Activated naive CD4-positive, alpha-beta T cell treated with anti-CD3 and anti-CD28 coated beads, Interleukin-2, amount 10 ng/mL, durations not matched to agents 7 days and 5 days (primary cell): ENCODE measurements around the gene SUGCT.
"Not testable (repeated sequence)": the region's sequence is repeated elsewhere in the genome, so short reads cannot be mapped to it uniquely, and the experiment has no call there.

Source experiments
- CTCF ChIA-PET: fragments of 350-600 bp; sonication (Branson Sonifier 250); formaldehyde crosslinking; loops from one replicate; lab custom pipeline; 2021; ENCODE audit warnings: antibody characterized with exemption; lab: Charles Lee
- DNase-seq: peaks from one replicate; pipeline ENCODE4 v3.0.0-alpha.2; 2020
- H3K27ac Mint-ChIP-seq: one replicate; pipeline ENCODE4 v1.8.0; 2021; ENCODE audit warnings: mild to moderate bottlenecking, moderate library complexity, mixed read lengths
- H3K27me3 Mint-ChIP-seq: one replicate; pipeline ENCODE4 v1.8.0; 2021; ENCODE audit warnings: mild to moderate bottlenecking, mixed read lengths
- H3K36me3 Mint-ChIP-seq: one replicate; pipeline ENCODE4 v1.8.0; 2021; ENCODE audit warnings: mixed read lengths
- H3K4me1 Mint-ChIP-seq: one replicate; pipeline ENCODE4 v1.8.0; 2021; ENCODE audit warnings: mixed read lengths
- H3K4me3 Mint-ChIP-seq: one replicate; pipeline ENCODE4 v1.8.0; 2021; ENCODE audit warnings: mild to moderate bottlenecking, moderate library complexity, mixed read lengths
- H3K9me3 Mint-ChIP-seq: one replicate; pipeline ENCODE4 v1.8.0; 2021; ENCODE audit warnings: mixed read lengths

SUGCT gene

GRCh38 chr7:40599836-40600235, 465.0 kb downstream of the SUGCT start:
- Mint-ChIP-seq H3K9me3 (no peaks in the 10 kb centered on the region), H3K36me3 (no peaks in the 10 kb centered on the region), H3K27ac (no peak overlapping the region), H3K4me1 (peaks cover 14% of the 10 kb centered on the region), H3K4me3 (no peak overlapping the region), H3K27me3 (no peaks in the 10 kb centered on the region)
- CTCF ChIA-PET = no interaction called here
- no peak for DNase-seq

DNA sequence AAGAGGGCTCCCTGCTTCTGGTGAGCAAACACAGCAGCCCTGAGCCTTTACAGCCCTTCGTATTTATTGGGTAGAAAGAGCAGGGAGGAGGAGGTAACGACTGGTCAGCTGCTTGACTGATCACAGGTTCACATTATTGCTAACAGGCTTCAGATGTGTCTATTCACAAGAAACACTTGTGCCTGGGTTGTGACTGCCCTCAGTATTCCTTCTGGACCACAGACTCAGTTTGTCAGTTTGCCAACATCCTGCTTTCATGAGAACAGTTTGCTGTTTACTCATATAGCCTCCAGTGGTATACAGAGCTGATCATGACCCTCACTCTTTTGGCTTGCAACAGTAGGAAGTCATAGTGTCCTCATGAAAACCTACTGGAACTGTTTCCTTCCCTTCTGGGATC, 467.5 kb downstream of the SUGCT start:
- H3K4me3 Mint-ChIP-seq, CTCF ChIA-PET, H3K36me3 Mint-ChIP-seq, DNase-seq, H3K9me3 Mint-ChIP-seq, H3K27me3 Mint-ChIP-seq, H3K27ac Mint-ChIP-seq: not testable (repeated sequence)
- peaks cover 14% of the 10 kb centered on the region for H3K4me1 Mint-ChIP-seq

DNA sequence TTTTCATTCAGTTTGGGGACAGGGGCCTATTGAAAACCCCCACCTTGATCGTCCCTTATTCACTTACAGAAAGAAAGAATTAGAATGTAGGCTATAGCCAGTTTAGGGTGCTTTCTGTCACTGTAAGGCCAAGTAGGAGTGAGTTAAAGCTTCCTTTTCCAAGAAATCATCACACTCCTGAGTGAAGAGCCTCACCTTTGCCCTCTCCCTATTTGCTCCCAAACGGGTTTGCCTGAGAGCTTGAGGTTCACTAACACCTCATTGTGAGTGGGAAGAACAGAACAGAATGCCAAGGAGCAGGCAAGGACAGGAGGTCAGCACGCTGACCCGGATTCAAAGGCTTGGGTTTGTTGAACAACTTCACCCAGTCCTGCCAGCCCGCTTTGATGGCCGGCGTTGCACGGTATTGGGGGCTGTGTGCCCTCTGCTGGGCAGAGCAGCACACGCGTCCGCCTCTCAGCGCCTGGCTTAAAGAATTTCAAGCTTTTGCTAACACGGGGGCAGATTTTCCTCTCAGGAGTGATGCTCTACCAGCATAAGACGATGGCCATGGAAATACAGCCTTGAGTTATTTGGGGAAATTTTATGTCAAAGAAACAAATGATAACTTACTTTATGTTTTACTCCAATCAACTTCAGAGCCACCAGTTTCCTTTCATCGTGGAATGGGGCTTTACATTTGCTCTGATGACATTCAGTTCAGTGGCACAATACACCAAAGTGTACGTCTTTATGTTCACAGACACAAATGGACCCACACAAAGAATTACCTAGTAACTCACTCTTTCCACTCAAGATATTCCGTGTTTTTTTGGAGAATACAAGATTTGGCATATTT, 470.0 kb downstream of the SUGCT start:
- H3K4me3 Mint-ChIP-seq = no peak overlapping the region
- no peaks in the 10 kb centered on the region for H3K27me3 Mint-ChIP-seq
- CTCF ChIA-PET = interaction anchor here (1.0 to 2.6 kb wide), 4 partner anchors 13 to 372 kb away, joined by 3 to 14 read pairs (median 9); no protein-coding TSS in a partner anchor
- H3K9me3 Mint-ChIP-seq = no peaks in the 10 kb centered on the region
- no peaks in the 10 kb centered on the region for H3K4me1 Mint-ChIP-seq
- H3K27ac Mint-ChIP-seq = no peak overlapping the region
- peak; percentile 27 for DNase-seq
- H3K36me3 Mint-ChIP-seq = no peaks in the 10 kb centered on the region

GRCh38 chr7:40608321-40609075, 473.7 kb downstream of the SUGCT start:
- H3K4me3 Mint-ChIP-seq = no peak overlapping the region
- H3K27me3 Mint-ChIP-seq = no peaks in the 10 kb centered on the region
- DNase-seq = no peak
- CTCF ChIA-PET = interaction anchor here (1.0 to 1.2 kb wide), 2 partner anchors 101 to 282 kb away, joined by 3 to 4 read pairs; no protein-coding TSS in a partner anchor
- H3K4me1 Mint-ChIP-seq = no peaks in the 10 kb centered on the region
- no peaks in the 10 kb centered on the region for H3K9me3 Mint-ChIP-seq
- no peaks in the 10 kb centered on the region for H3K36me3 Mint-ChIP-seq
- H3K27ac Mint-ChIP-seq = no peak overlapping the region

DNA sequence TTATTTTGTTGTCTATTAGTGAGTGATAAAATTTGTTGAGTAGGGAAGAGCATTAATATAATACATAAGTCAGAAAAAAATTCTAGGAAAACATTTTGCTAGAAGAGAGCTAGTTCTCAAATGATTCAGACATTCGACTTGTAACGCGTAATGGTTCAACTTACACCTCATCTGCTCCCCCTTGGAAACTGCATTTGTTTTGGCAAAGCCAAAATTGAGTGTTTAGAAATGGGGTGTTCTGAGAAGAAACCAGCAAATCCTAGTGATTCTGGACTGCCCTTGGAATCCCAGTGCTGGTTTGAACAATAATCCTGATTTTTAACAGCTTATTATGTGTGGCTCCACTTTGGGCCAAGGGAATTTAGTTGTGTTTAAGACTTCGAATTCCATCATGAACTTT, 475.7 kb downstream of the SUGCT start:
- H3K36me3 Mint-ChIP-seq = no peaks in the 10 kb centered on the region
- no peaks in the 10 kb centered on the region for H3K27me3 Mint-ChIP-seq
- H3K27ac Mint-ChIP-seq = no peak overlapping the region
- H3K4me3 Mint-ChIP-seq = no peak overlapping the region
- H3K4me1 Mint-ChIP-seq = no peaks in the 10 kb centered on the region
- H3K9me3 Mint-ChIP-seq = no peaks in the 10 kb centered on the region
- no peak for DNase-seq
- CTCF ChIA-PET = no interaction called here

- CTCF ChIA-PET = no interaction called here
- Mint-ChIP-seq H3K27ac (no peak overlapping the region), H3K4me1 (no peaks in the 10 kb centered on the region), H3K27me3 (no peaks in the 10 kb centered on the region), H3K36me3 (no peaks in the 10 kb centered on the region), H3K9me3 (no peaks in the 10 kb centered on the region), H3K4me3 (no peak overlapping the region)
- DNase-seq = no peak
Measured at GRCh38 chr7:40611095-40611871, 476.5 kb downstream of the SUGCT start.

DNA sequence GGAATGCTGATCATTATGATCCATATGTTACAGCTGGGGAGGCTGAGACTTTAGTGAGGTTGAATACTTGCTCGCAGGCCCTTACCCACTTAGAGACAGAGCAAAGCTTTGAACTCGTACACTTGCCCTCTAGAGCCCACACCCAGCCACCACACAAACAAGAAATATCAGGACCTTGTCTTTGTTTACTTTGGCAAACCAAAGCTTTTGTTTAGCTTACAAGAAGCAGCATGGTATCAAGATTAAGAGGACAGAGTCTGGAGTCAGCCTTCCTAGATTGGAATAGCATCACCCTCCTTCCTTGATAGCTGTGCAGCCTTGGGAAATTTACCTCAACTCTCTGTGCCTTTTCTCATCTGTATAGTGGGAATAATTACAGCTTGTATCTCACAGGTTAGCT, 477.5 kb downstream of the SUGCT start:
- Mint-ChIP-seq H3K9me3 (no peaks in the 10 kb centered on the region), H3K4me3 (no peak overlapping the region), H3K4me1 (no peaks in the 10 kb centered on the region), H3K36me3 (no peaks in the 10 kb centered on the region), H3K27ac (no peak overlapping the region), H3K27me3 (no peaks in the 10 kb centered on the region)
- DNase-seq = no peak
- CTCF ChIA-PET = interaction anchor here (0.6 kb wide), 1 partner anchor 91 kb away, joined by 3 read pairs; no protein-coding TSS in a partner anchor

DNA sequence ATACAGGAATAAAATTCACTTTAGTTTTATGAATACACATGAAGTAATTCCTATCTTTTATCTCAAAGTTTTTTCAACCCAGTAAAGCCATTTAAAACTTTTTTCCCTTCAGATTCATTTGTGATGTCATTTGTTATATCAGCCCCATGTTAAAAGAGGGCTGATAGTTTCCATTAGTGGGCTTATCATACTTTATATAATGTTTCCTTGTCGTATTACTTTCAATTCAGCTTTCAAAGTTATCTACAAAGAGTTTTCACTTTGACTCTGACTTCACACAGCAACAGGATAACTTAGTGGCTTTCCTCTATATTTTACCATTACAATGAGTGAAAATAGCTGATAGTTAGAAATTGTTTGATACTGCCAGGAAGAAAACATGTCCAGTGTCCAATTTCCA, 484.8 kb downstream of the SUGCT start:
- H3K36me3 Mint-ChIP-seq = no peaks in the 10 kb centered on the region
- CTCF ChIA-PET = no interaction called here
- H3K4me1 Mint-ChIP-seq = no peaks in the 10 kb centered on the region
- peaks cover 3% of the 10 kb centered on the region for H3K27me3 Mint-ChIP-seq
- no peak overlapping the region for H3K4me3 Mint-ChIP-seq
- H3K27ac Mint-ChIP-seq = no peak overlapping the region
- no peak for DNase-seq
- H3K9me3 Mint-ChIP-seq = no peaks in the 10 kb centered on the region

DNA sequence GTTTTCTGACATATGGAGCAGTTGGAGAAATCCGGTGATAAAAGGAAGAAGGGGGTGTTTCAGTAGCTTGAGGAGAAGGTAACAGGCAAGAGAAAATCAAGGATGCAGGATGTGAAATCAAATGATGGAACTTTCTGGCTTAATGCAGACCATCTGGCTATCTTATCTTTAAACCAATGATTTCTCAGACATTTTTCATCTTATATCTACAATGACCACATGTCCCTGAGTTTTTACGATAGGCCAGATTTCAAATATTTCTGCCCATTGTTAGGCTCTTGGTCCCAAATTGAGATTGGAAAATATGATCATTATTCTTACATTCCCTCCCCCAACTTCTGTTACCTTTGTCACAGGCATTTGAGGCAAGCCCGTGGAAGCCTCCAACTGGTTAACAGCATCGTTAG, 486.8 kb downstream of the SUGCT start:
- H3K36me3 Mint-ChIP-seq = no peaks in the 10 kb centered on the region
- DNase-seq = no peak
- no peak overlapping the region for H3K27ac Mint-ChIP-seq
- H3K9me3 Mint-ChIP-seq = no peaks in the 10 kb centered on the region
- H3K4me3 Mint-ChIP-seq = no peak overlapping the region
- H3K27me3 Mint-ChIP-seq = peaks cover 10% of the 10 kb centered on the region
- CTCF ChIA-PET = interaction anchor here (1.2 kb wide), 1 partner anchor 31 kb away, joined by 3 read pairs; no protein-coding TSS in a partner anchor
- H3K4me1 Mint-ChIP-seq = no peaks in the 10 kb centered on the region

DNA sequence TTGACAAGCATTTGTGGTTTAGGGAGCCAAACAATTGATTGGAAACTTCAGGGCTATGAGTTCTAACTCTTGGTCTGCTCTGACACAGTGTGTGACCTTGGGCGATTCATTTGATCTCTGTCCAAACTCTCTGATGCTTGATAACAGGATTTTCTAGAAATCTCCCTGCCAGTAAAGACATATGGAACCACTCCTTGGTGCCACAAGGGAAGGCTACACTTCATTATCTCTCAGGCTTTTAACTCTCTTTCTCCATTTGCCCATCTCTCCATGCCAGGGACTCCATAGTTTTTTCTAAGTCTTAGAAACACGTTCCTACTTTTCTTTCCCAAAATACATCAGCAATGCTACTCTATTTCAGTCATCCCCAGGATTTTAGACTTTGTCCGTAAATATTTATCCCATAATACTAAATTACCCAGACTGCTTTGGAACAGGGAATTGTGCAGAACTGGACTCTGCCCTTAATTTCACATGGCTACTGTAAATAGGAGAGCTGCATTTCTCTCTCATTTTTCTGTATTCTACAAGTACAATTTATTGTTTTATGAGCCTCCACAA, 488.2 kb downstream of the SUGCT start:
- no peaks in the 10 kb centered on the region for H3K4me1 Mint-ChIP-seq
- no peaks in the 10 kb centered on the region for H3K9me3 Mint-ChIP-seq
- H3K36me3 Mint-ChIP-seq = no peaks in the 10 kb centered on the region
- DNase-seq = no peak
- no peak overlapping the region for H3K27ac Mint-ChIP-seq
- CTCF ChIA-PET = no interaction called here
- H3K27me3 Mint-ChIP-seq = peaks cover 10% of the 10 kb centered on the region
- H3K4me3 Mint-ChIP-seq = no peak overlapping the region

DNA sequence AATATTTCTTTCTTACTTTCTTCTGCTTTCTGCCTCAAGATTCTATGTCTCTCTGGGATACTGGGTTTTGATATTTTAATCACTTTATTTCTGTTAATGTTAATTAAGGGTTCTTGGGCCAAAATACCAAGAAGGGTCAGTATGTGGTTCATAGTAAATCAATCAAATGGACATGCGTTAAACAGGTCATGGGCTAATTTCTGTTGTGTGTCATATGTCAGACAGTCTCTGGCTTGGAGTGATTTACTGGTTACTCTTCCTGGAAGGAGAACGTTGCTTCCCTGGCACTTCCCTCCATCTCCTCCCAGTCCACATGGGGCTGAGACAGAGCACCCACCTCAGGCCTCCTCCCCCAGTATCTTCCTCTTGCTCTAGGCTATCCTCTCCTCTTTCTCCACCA, 489.1 kb downstream of the SUGCT start:
- no peaks in the 10 kb centered on the region for H3K36me3 Mint-ChIP-seq
- no peak overlapping the region for H3K27ac Mint-ChIP-seq
- H3K4me1 Mint-ChIP-seq = no peaks in the 10 kb centered on the region
- CTCF ChIA-PET = no interaction called here
- DNase-seq = no peak
- H3K4me3 Mint-ChIP-seq = no peak overlapping the region
- no peaks in the 10 kb centered on the region for H3K9me3 Mint-ChIP-seq
- H3K27me3 Mint-ChIP-seq = peaks cover 10% of the 10 kb centered on the region

DNA sequence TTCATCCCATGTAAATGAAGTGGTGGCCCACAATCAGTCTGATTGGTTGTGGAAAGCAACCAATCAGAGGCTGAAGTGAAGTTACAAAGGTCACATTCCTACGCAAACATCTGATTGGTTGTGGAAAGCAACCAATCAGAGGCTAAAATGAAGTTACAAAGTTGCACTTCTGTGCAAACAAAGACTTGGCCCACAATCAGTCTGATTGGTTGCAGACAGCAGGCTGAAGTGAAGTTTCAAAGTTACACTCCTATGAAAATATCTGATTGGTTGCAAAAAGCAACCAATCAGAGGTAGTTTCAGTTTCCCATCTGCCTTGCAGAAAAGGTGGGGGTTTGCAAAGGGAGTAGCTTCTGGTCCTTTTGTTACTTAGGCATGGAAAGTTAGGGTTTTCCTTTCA, 492.6 kb downstream of the SUGCT start:
- CTCF ChIA-PET, H3K36me3 Mint-ChIP-seq, DNase-seq, H3K4me1 Mint-ChIP-seq, H3K4me3 Mint-ChIP-seq, H3K27me3 Mint-ChIP-seq, H3K27ac Mint-ChIP-seq, H3K9me3 Mint-ChIP-seq: not testable (repeated sequence)

DNA sequence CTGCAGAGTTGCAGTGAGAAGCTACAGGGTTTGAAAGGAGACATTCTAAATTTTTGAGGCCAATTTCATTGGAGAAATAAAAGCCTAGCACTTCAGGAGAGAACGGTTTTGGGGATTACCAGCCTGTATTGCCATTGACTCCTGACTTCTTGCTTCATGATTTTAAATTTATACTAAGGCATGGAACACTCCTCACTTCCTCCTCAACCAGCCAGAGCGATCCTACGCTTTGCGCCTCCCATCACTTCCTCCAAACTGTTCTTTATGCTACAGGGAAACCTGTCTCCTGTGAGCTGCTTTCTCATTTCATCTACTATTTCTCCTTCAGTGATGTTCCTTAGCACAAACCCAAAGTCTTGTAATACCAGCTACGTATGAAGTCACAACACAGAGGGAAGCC, 495.1 kb downstream of the SUGCT start:
- H3K4me3 Mint-ChIP-seq = no peak overlapping the region
- no peak for DNase-seq
- H3K9me3 Mint-ChIP-seq = no peaks in the 10 kb centered on the region
- CTCF ChIA-PET = no interaction called here
- H3K4me1 Mint-ChIP-seq = no peaks in the 10 kb centered on the region
- peaks cover 6% of the 10 kb centered on the region for H3K27me3 Mint-ChIP-seq
- H3K36me3 Mint-ChIP-seq = no peaks in the 10 kb centered on the region
- no peak overlapping the region for H3K27ac Mint-ChIP-seq

DNA sequence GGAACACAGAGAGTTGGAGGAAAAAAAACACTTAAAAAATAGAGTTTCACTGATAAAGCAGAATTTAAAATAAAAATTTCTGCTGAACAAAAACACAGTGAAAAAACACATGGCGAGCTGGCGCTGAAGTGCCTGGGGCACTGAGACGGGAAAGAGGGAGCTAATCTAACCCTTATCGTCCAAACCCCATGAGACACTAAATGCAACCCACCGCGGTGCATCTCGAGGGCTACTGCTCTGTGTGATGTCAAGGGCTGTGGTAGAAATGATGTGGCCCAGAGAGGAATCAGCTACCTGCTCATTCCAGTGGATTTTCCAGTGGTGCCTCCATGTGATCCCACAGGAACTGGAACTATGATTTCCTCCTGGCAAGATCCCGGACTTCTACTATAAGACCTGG, 499.3 kb downstream of the SUGCT start:
- CTCF ChIA-PET = no interaction called here
- DNase-seq = no peak
- no peaks in the 10 kb centered on the region for H3K9me3 Mint-ChIP-seq
- H3K4me3 Mint-ChIP-seq = no peak overlapping the region
- H3K36me3 Mint-ChIP-seq = no peaks in the 10 kb centered on the region
- H3K27ac Mint-ChIP-seq = no peak overlapping the region
- H3K4me1 Mint-ChIP-seq = no peaks in the 10 kb centered on the region
- H3K27me3 Mint-ChIP-seq = no peaks in the 10 kb centered on the region
